Embryonic facial prominence (tissue), 1 donor: Measurements from ENCODE around the gene MISP3.

ENCODE experiments used
- DNase-seq: peaks from one replicate; pipeline ENCODE4 v3.0.0-alpha.2; 2016; ENCODE audit errors: extremely low spot score

MISP3 gene

DNA sequence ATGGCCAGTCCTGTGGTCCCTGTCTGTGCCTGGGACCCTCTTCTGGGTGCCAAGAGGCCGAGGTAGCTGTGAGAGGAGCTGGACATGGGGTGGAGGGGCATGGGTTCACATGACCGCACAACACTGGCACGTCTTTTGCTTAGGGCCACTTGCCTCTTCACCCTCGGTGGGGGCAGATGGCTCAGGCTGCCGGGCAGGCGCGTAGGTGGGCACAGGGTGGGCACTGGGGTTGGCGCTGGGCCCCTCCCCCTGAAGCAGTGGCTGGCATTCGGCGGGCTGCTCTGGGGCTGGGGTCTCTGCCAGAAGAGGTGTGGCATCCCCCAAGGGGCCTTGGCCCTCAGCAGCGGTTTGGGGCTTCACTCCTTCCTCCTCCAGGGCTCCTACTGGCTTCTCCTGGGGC is 19.1 kb upstream of the MISP3 start:
- no peak for DNase-seq

DNA sequence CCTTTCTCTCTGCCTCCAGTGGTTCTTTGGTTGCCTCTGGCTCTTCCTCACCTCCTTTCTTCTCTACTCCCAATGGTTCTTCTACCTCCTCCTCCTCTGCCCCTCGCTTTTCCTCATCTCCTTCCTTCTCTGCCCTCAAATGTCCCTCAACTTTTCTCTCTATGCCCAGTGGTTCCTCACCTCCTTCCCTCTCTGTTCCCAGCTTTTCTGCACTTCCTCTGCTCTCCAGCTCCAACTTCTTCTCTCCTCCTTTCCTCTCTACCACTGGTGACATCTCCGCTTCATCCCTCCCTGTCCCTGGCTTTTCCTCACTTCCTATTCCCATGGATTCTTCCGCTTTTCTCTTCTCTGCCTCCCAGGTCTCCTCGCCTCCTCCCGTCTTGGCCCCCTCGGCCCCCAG is 18.5 kb upstream of the MISP3 start:
- DNase-seq: no peak

DNA sequence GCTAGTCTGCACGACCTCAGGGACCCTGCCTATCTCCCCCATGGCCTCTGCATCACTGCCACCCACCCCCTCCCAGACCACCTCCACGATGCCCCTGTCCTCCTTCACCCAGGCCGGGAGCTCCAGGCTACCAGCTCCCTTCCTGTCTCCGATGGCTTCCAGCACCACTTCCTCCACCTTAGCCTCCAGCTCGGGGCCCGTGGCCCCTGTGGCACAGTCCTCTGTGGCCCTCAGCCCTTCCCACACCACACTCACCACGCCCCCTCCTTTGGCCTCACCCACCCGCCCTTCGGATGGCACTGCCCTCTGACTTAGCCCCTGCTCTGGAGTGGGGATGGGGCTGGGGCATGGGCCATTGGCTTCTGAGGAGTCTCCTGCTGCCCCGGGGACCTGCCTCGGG is 17.9 kb upstream of the MISP3 start:
- DNase-seq: no peak

DNA sequence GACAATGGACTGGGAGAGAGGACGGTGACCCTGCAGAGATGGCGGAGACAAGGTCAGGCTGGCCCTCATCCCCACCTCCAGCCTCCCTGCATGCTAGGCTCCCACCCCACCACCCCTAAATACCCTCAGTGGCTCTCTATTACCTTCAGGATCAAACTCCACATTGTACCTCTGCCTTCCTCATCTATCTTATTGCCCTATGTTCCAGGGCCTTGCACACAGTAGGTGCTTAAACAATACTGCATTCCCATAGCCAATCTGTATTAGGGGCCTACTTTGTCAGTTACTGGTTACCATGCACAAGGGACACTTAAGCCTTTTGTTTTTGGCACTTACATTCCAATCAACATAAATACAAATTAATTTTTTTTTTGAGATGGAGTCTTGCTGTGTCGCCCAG is 17.2 kb upstream of the MISP3 start:
- DNase-seq: no peak

DNA sequence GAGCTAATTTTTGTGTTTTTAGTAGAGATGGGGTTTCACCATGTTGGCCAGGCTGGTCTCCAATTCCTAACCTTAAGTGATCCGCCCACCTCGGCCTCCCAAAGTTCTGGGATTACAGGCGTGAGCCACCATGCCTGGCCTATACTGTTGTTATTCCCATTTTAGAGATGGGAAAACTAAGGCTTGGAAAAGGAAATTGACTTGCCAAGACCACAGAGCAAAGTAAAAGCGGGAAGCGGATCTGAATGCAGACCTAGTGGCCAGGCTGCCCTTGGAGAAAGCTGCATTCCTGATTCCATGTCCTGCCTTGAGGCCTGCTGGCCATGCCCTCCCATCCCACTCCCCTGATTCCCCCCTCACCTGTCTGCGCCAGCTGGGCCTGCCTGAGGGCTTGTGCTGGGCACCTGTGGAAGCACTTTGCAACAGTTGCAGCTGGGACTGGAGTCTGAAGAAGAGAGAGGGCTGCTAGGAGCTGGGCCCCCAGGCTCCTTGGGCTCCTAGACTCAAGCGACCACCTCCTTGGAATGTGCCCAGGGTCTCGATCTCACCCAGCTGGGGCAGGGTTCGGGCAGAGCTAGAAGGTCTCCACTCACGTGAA is 16.4 kb upstream of the MISP3 start:
- no peak for DNase-seq

DNA sequence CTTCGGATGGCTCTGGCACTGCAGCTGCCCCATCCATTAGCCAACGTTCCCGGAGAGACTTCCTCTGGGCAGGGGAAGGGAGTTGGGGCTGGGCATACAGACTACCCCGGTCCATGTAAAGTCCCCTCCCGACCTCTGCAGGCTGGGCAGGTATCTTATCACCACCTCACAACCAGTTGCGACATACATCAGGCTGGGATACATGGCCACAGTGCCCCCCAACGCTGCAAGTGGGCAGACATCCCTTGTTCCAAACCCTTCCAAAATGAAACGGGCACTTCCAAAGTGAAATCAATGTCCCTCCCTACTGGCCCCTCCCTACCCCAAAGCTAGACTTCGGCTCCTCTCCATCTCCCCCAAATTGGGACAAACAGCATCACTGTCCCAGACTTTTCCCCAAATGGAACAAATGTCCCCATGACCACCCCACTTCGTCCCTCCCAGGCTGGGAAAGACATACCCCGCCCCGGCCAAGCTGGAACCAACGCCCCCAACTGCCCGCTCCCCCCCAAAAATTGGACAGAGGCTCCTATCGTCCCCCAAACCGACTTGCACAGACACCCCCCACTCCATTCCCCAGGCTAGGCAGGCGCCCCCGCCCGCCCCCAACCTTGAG is 15.7 kb upstream of the MISP3 start:
- no peak for DNase-seq

DNA sequence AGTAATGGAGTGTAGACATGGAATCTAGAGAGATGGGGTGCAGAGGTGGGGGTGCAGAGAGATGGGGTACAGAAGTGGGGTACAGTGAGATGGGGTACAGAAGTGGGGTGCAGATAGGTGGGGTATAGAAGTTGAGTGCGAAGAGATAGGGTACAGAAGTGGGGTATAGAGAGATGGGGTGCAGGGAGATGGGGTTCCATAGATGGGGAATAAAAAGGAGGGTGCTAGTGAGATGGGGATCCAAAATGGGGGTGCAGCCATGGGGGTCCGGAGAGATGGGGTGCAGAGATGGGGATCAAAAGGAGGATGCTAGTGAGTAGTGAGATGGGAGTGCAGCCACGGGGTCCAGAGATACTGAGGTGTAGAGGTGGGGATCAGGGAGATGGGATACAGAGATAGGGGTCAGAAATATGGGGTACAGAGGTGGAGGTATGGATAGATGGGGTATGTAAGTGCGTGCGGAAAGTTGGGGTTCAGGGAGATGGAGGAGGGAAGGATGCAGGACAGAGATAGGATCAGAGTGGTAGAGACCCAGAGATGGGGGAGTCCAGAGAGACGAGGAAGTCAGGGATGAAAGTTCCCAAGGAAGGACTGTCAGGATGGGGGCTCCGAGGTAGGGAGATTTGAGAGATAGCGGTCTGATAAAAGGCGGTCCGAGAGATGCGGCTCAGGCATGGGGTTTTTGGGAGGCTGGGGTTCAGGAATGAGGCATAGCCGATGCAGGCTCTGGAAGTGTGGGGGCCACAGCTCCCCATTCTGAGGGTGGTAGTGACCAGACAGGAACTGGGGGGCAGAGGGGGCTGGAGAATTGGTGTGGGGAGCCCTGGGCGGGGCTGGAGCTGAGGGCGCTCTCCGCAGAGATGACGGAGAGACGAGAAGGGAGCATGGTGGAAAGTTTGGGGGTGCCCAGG is 14.1 kb upstream of the MISP3 start:
- DNase-seq: no peak

DNA sequence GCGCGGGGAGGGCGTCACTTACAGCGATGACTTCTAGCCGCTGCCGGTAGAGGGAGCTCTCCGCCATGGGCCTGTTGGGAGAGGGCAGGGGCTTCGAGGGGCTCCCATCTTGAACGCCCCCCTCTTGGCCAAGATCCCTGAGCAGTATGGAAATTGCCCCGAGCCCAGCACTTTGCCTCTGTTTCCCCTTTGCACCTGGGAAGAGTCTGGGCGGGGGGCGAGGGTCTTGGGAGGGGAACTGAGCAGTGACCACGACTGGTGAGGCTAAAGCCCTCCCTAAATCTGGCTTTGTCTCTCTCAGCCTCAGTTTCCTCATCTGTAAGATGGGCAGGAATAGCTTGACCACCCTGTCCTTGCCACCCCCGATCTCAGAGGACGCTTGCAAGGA is 13.5 kb upstream of the MISP3 start:
- no peak for DNase-seq

DNA sequence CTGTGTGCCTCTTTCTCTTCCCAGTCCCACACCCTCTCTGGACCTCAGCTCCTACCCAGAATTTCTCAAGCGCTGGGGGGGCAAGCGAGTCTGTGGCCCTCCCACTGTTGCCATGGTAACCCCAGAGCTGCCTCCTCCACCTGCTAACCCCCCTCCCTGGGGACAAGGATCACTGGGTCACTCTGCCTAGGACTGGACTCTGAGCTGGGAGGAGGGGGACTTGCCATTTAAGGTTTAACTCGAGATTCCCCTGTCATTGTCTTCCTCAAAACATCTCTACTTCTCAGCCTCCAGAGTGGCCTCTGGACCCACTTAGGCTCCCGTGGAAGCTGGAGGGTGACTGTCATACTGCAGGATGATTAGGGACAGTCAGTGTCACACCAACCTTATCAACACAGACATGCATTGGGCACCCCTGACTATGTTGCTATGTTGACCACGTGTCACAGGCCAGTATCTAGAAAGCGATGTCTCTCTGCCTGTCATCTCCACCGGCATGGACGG is 12.9 kb upstream of the MISP3 start:
- no peak for DNase-seq

DNA sequence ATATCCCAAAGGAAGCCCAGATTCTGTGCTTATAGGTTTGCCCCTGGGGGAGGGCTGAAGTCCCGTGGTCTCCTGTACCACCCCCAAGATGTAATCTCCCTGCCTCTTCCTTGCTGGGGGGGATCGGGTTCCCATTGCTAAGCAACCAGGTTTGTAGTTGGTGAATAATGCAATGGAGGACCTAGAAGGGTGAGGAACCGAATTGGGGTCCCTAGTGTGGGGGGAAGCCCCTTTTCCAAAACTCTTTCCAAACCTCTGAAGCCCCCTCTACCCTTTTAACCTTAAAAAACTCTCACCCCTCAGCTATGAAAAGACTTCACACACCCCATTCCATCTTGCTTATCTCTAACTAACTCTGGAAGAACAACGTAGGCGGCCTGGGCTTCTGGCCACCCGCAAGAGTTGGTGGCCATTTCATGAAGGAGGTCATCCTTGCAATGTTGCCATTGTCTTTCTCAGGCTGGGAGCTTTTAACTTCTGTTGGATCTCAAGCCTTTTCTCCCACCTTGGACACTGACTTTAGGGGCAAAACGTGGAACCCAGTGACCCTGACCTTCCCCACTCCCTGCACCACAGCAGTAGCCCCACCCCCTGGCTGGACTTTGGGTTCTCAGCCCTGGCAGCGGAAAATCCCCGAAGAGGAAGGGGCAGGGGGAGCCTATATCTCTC is 11.4 kb upstream of the MISP3 start:
- no peak for DNase-seq

DNA sequence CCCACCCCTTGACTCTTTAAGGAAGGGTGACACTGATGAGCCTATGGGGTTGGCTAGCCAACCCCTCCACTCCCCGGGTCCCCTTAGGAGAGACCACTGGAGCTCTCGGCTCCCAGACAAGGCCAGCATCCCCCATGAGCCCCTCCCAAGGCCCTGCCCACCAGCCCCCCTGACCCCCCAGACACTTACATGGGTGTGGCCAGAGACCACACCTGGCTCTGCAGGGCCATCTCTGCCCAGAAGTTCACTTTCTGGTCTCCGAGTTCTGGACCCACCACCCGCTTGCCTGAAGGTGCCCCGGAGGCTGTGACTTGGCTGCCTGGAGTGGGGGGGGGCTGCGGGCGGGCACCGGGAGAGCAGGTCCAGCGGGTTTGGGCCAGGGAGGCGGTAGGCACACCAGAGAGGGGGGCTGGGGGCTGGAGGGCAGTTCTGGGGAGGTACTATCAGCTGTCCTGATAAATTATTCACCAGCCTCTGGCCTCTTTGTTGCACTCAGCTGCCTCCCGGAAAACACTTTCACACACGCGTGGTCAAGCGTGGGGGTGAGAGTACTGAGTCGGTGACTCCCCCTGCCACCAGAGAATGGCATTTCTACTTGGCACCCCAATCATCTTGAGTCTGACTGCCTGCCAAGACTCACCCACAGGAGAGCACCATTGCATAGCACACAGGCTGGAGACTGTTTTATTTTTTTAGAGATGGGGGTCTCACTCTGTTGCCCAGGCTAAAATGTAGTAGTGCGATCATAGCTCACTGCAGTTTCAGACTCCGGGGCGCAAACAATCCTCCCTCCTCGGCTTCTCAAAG is 10.6 kb upstream of the MISP3 start, which contains the start of gene PALM3:
Gene PALM3 (minus strand): TSS at position 326 of the 807 bp plus-strand sequence. CDS start 96 bp downstream, at position 230.
- DNase-seq: no peak

DNA sequence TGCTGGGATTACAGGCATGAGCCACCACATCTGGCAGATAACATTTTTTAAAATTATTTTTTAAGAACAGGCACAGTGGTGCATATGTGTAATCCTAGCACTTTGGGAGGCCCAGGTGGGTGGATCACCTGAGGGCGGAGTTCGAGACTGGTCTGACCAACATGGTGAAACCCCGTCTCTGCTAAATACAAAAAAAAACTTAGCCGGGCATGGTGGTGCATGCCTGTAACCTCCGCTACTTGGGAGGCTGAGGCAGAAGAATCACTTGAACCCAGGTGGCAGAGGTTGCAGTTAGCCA is 10.1 kb upstream of the MISP3 start:
- no peak for DNase-seq

DNA sequence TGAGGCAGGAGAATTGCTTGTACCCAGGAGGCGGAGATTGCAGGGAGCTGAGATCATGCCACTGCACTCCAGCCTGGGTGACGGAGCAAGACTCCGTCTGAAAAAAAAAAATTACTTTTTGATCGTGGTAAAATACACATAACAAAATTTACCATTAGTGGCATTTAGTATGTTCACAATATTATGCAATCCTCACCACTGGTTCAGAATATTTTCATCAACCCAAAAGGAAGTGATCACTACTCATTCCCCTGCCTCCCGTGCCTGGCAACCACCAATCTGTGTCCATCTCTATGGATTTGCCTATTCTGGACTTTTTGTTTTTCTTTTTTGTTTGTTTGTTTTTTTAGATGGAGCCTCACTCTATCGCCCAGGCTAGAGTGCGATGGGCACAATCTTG is 9.5 kb upstream of the MISP3 start:
- no peak for DNase-seq

DNA sequence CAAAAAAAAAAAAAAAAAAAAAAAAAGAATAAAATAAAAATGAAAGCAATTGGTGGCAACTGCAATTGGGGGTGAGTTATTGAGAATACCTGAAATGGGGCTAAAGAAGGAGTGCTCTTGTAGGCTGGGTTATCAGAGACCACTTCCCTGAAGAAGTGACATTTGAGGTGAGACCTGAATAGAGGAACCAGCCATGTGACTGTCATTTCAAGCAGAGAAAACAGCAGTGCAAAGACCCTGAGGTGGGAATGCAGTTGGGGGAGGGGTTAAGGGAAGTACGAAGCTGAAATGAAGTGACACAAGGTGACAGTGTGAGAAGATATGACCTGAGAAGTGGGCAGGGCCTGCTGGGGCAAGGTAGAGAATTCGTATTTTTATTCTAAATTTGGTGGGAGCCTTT is 6.5 kb upstream of the MISP3 start:
- DNase-seq: no peak

DNA sequence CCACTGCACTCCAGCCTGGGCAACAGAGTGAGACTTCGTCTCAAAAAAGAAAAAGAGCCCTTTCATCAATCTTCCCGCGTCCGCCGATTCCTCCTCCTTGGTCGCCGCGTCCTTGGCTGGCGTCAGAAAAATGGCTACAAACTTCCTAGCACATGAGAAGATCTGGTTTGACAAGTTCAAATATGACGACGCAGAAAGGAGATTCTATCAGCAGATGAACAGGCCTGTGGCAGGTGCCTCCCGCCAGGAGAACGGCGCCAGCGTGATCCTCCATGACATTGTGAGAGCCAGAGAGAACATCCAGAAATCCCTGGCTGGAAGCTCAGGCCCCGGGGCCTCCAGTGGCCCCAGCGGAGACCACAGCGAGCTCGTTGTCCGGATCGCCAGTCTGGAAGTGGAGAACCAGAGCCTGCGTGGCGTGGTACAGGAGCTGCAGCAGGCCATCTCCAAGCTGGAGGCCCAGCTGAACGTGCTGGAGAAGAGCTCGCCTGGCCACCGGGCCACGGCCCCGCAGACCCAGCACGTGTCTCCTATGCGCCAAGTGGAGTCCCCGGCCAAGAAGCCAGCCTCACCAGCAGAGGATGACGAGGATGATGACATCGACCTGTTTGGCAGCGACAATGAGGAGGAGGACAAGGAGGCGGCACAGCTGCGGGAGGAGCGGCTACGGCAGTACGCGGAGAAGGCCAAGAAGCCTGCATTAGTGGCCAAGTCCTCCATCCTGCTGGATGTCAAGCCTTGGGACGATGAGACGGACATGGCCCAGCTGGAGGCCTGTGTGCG is 2.1 kb upstream of the MISP3 start:
- DNase-seq: no peak

DNA sequence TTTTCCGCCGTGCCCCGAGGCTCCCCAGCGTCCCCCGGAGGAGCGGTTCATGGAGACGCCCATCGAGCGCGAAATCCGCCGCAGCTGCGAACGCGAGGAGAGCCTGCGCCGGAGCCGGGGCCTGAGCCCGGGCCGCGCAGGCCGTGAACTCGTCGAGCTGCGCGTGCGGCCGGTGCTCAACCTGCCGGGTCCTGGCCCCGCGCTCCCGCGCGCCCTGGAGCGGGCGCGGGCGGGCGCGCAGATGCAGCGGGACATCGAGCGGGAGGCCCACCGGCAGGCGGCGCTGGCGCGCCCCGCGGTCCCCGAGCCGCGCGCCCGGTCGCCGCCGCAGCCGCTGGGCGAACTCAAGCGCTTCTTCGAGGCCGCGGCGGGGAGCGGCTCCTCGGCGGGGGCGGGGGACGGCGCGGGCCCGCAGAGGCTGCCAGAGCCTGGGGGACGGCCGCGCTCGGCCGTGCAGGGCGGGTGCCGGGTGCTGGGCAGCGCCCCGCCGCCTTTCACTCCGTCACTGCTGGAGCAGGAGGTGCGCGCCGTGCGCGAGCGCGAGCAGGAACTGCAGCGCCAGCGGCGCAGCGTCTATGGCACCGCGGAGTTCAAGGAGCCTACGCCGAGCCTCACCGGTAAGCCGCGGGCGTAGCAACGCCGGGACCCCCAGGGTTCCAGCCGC is 807 bp downstream of the MISP3 start:
- no peak for DNase-seq

DNA sequence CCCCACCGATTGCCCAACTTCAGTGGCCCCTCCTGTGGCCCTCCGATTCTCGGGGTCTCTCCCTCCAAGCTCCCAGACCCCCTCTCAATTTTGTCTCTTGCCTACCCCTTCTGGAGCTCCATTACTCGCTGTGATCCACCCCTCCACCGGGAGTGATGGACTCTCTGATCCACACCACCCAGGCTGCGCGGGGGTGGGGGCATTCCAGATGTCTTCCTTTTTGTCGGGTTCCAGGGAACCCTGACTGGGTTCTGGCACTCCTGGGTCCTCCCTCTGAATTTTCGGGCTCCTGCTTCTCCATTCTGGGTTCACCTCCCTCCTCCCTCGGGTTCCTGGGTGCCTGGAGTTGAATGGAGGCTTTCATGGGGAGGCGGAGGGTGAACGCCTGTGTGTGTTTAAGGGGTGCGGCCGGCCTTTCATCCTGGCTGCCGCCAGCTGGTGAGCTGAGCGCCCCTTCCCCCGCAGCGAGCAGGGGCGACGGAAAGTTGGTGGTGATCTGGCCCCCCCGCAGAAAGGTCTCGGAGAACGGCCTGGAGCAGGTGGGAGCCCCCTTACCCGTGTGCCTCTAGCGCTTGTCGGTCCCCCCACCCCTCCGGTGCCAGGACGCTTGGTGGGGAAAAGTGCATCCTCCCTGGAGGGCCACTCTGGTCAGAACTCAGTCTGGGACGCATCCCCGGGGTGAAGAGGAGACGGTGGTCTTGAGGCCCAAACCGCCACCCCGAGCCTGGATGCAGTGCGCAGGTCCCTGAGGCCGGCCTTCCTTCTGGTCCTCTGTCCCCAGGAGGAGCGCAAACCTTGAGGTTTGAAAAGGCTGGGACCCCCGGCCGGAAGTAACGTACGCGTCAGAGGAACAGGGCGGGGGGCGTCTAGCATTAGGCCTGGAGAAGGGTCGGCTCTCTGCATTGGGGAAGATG is 1.6 kb downstream of the MISP3 start:
- DNase-seq: no peak

DNA sequence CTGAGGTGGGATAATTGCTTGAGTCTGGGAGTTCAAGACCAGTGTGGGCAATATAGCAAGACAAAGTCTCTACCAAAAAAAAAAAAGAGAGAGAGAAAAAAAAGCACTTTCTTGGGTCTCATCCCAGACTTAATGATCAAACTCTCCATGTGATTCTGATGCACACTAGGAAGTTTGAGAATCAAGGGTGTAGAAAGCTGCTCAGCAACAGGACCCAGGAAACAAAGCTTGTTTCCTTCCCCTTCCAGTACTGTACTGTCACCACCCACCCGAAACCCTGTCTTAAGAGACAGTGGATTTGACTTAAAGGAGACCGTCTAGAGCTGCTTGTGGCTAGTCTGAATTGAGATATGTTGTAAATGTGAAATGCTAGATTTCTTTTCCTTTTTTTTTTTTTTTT is 5.8 kb downstream of the MISP3 start:
- no peak for DNase-seq
